KMS-11 (cell line): Measurements from ENCODE around the gene RNF10.
"Not testable (repeated sequence)": the region's sequence is repeated elsewhere in the genome, so short reads cannot be mapped to it uniquely, and the experiment has no call there.

Experiments used
- H2AFZ ChIP-seq: fragments of 200-600 bp; sonication (generic); 2 replicates; pipeline ENCODE4 v1.6.1; 2016; ENCODE audit warnings: antibody characterized with exemption, mixed run types, low read depth
- H3K27ac ChIP-seq: fragments of 200-600 bp; sonication (generic); 2 replicates; pipeline ENCODE4 v1.6.1; 2016; ENCODE audit warnings: mild to moderate bottlenecking, mixed run types
- H3K27me3 ChIP-seq: fragments of 200-600 bp; sonication (generic); 2 replicates; pipeline ENCODE4 v1.6.1; 2017; ENCODE audit warnings: mild to moderate bottlenecking, low read depth, mixed run types, moderate library complexity; ENCODE audit not compliant: insufficient read depth
- H3K36me3 ChIP-seq: fragments of 200-600 bp; sonication (generic); 2 replicates; pipeline ENCODE4 v1.6.1; 2017; ENCODE audit warnings: mild to moderate bottlenecking, mixed run types; ENCODE audit not compliant: insufficient read depth
- H3K4me1 ChIP-seq: fragments of 200-600 bp; sonication (generic); 2 replicates; pipeline ENCODE4 v1.6.1; 2016; ENCODE audit warnings: mild to moderate bottlenecking, low read depth, mixed run types; ENCODE audit not compliant: poor library complexity, severe bottlenecking
- H3K4me2 ChIP-seq: fragments of 200-600 bp; sonication (generic); 2 replicates; pipeline ENCODE4 v1.7.0; 2016; ENCODE audit warnings: mild to moderate bottlenecking, mixed run types
- H3K4me3 ChIP-seq: fragments of 200-600 bp; sonication (generic); IDR thresholded peaks from 2 replicates; pipeline ENCODE4 v1.6.1; 2017; ENCODE audit warnings: low read depth, low read length, mixed read lengths; ENCODE audit not compliant: insufficient read depth
- H3K79me2 ChIP-seq: fragments of 200-600 bp; sonication (generic); 2 replicates; pipeline ENCODE4 v1.6.1; 2016; ENCODE audit warnings: low read depth, mixed run types; ENCODE audit not compliant: insufficient read depth
- H3K9ac ChIP-seq: fragments of 200-600 bp; sonication (generic); 2 replicates; pipeline ENCODE4 v1.6.1; 2016; ENCODE audit warnings: mild to moderate bottlenecking, mixed run types
- H4K20me1 ChIP-seq: fragments of 200-600 bp; sonication (generic); 2 replicates; pipeline ENCODE4 v1.6.1; 2016; ENCODE audit warnings: mild to moderate bottlenecking, mixed run types; ENCODE audit not compliant: insufficient read depth
- TF ChIP-seq, protein P1 (sequence below): fragments of 200-600 bp; sonication (generic); conservative IDR thresholded peaks from 2 replicates; pipeline ENCODE4 v1.6.1; 2017; ENCODE audit warnings: low read depth, mild to moderate bottlenecking, antibody characterized with exemption, low read length, moderate library complexity, mixed read lengths

RNF10 gene

DNA sequence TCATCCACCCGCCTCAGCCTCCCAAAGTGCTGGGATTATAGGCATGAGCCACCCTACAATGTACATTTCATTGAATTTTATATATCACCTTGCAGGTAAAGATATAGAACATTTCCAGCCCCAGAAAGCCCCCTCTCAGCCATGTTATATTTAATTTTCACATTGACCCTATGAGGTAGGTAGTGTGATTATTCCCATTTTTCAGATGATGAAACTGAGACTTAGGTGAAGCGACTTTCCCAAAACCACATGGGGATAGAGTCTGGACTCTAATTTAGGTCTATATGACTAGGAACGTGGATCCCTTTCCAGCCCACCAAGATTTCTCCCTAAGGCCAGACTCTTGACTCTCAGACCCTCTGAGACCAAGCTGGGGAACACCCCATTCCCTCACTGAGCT lies 62.7 kb downstream of the RNF10 start:
- H3K4me1 ChIP-seq = no peaks in the 10 kb centered on the region
- no peak overlapping the region for H3K4me2 ChIP-seq
- no peak overlapping the region for H3K4me3 ChIP-seq
- no peak overlapping the region for H3K27ac ChIP-seq
- H3K9ac ChIP-seq = no peak overlapping the region
- no peak overlapping the region for H2AFZ ChIP-seq
- no peaks in the 10 kb centered on the region for H3K36me3 ChIP-seq
- no peaks in the 10 kb centered on the region for H3K27me3 ChIP-seq
- no peaks in the 10 kb centered on the region for H4K20me1 ChIP-seq
- TF ChIP-seq, protein P1, sequence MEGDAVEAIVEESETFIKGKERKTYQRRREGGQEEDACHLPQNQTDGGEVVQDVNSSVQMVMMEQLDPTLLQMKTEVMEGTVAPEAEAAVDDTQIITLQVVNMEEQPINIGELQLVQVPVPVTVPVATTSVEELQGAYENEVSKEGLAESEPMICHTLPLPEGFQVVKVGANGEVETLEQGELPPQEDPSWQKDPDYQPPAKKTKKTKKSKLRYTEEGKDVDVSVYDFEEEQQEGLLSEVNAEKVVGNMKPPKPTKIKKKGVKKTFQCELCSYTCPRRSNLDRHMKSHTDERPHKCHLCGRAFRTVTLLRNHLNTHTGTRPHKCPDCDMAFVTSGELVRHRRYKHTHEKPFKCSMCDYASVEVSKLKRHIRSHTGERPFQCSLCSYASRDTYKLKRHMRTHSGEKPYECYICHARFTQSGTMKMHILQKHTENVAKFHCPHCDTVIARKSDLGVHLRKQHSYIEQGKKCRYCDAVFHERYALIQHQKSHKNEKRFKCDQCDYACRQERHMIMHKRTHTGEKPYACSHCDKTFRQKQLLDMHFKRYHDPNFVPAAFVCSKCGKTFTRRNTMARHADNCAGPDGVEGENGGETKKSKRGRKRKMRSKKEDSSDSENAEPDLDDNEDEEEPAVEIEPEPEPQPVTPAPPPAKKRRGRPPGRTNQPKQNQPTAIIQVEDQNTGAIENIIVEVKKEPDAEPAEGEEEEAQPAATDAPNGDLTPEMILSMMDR = no peak
- H3K79me2 ChIP-seq = no peaks in the 10 kb centered on the region

DNA sequence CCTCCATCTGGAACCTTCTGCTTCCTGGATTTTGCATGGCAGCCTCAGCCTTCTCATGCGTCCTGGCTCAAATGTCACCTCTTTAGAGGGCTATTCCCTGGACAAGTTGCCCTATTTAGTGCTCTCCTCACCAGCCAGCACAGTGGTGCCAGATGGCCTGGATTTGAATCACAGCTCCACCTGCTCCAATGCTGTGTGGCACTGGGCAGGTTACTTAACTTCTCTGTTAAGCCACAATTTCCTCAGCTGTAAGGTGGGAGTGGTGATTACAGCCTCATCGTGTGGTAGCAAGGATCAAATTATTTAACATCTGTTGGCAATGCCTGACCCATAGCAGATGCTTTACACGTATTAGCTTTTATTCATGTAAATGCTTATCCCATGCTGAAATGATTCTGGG lies 63.7 kb downstream of the RNF10 start:
- Histone ChIP-seq H3K4me3 (no peak overlapping the region), H3K4me2 (no peak overlapping the region), H3K9ac (no peak overlapping the region), H2AFZ (no peak overlapping the region), H3K27ac (no peak overlapping the region), H3K79me2 (no peaks in the 10 kb centered on the region), H4K20me1 (no peaks in the 10 kb centered on the region), H3K4me1 (no peaks in the 10 kb centered on the region), H3K27me3 (no peaks in the 10 kb centered on the region), H3K36me3 (no peaks in the 10 kb centered on the region)
- TF ChIP-seq, protein P1 = no peak

DNA sequence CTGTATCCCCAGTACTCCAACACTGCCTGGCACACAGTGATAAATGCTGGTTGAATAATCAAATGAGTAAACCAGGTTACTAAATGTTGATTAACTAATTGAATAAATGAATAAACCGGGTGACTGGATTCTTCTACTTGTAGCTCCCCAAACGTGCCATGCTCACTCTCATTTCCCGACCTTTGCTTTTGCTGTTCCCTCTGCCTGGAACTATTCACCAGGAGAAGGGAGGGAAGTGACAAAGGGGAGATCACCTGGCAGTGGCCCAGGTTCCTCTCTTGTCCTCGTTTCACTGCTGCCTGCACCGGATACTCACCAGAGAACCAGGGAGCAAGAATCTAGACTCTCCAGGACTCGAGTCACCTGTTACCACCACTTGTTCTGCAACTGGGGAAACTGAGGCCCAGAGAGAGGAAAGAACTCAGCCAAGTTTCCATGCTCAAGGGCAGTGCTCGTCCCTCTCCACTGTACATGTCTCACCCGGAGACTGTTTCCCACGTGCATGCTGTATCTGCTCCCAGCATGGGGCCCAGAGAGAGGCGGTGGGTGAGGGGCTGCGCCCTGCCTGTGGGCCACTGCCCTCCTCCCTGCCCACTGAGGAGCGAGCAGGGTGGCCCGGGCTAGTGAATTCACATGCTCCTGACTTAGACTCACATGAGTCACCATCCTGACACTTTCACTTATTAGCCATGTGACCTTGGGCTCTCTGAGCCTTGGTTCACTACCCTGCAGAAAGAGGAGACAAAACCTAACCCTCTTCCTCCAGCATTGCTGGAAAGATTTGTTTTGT lies 64.7 kb downstream of the RNF10 start:
- Histone ChIP-seq H3K79me2 (no peaks in the 10 kb centered on the region), H2AFZ (no peak overlapping the region), H3K27me3 (no peaks in the 10 kb centered on the region), H3K4me3 (no peak overlapping the region), H3K27ac (no peak overlapping the region), H3K36me3 (no peaks in the 10 kb centered on the region), H3K4me1 (no peaks in the 10 kb centered on the region), H4K20me1 (no peaks in the 10 kb centered on the region), H3K4me2 (no peak overlapping the region), H3K9ac (no peak overlapping the region)
- TF ChIP-seq, protein P1 = no peak

DNA sequence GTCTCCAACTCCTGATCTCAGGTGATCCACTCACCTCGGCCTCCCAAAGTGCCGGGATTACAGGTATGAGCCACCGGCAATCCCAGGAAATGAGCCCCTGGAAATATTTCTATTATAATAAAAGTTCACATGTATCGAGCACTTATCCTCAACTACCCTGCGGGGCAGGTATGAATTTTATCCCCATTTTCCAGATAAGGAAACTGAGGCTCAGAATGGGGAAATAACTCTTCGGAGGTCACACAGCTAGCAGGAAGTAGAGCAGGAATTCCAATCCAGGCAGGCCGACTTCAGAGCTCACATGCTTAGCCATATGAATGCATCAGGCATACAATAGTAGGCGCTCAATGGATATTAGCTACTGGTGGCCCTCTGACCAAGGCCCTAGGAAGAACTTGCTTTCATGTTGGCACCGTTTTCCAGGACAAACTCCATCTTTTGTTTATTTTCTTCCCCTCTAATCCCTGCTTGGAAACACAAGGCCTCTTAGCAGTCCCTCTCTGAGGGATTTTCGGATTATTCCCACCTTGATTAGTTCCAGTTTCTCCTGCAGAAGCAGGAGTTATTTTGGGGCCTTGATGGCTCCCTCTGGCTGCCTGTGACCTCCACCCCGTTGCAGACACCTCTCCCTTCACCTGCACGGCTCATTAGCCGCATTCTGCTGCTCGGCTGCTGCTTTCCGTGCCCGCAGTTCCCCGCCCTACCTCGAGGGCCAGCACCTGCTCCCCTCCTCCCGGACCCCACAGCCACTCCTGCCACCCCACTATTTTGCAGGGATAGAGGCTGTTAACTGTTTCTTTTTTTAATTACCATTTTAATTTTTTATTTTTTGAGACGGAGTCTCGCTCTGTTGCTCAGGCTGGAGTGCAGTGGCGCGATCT lies 65.8 kb downstream of the RNF10 start:
- no peaks in the 10 kb centered on the region for H3K4me1 ChIP-seq
- TF ChIP-seq, protein P1 = no peak
- H3K27me3 ChIP-seq = no peaks in the 10 kb centered on the region
- no peaks in the 10 kb centered on the region for H3K79me2 ChIP-seq
- no peak overlapping the region for H3K9ac ChIP-seq
- no peaks in the 10 kb centered on the region for H4K20me1 ChIP-seq
- H3K27ac ChIP-seq = no peak overlapping the region
- H3K4me3 ChIP-seq = no peak overlapping the region
- H3K36me3 ChIP-seq = no peaks in the 10 kb centered on the region
- no peak overlapping the region for H2AFZ ChIP-seq
- H3K4me2 ChIP-seq = no peak overlapping the region

DNA sequence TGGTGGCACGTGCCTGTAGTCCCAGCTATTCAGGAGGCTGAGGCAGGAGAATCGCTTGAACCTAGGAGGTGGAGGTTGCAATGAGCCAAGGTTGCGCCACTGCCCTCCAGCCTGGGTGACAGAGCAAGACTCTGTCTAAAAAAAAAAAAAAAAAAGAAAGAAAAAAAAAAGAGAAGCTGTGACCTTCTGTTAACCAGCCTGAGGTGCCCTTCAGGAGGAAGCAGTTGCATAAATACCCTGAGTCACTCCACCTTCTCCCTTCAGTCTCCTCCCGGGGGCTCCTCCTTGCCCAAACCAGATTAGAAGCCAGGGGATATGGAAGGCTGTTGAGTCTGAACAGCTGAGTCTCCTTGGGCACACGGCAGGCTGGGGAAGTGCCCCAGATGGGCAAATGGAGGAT lies 68.3 kb downstream of the RNF10 start:
- H3K36me3 ChIP-seq, H2AFZ ChIP-seq, H3K4me1 ChIP-seq, H3K27ac ChIP-seq, H3K4me2 ChIP-seq, H3K79me2 ChIP-seq, H3K9ac ChIP-seq, H4K20me1 ChIP-seq, H3K27me3 ChIP-seq, H3K4me3 ChIP-seq: not testable (repeated sequence)
